NCI-H82 treated with DMSO at 0.1 percent for 48 hours (cell line): ENCODE data around the gene DDX51.
"Not testable (repeated sequence)": the region's sequence is repeated elsewhere in the genome, so short reads cannot be mapped to it uniquely, and the experiment has no call there.

Experiments used
- DNase-seq: peaks from one replicate; lab custom pipeline; 2025; ENCODE audit not compliant: unreplicated experiment; lab: John Stamatoyannopoulos, UW

Gene DDX51

DNA sequence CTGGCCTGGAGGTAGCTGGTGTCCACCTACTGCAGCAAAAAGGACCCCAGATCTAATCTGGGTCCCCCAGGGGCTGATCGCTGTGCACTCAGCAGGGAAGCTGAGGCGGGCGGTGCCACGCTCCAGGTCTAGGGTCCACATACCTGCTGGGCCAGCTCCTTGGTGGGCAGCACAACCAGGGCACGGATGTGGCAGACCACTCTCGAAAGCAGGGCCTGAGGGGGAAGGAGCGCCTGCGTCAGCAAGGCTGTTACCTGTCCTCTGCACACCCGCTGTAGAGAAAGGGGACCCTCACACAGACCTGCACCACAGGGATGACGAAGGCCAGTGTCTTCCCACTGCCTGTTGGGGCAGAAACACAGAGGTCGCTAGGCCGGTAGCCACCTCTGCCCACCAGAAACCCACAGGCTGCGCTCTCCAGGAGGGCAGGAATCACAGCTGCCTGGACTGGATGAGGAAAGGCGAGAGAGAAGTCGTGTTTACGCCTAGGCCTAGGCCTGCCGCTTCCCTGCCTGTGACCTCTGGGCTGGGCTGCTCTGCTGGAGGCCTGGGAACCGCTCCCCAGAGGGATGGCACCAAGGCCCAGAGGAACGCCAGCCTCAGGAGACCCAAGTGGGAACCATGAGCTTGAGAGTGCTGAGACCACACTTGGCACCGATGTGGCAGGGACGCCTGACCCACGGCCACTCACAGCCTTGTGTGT is 2.0 kb downstream of the DDX51 start:
- no peak for DNase-seq

DNA sequence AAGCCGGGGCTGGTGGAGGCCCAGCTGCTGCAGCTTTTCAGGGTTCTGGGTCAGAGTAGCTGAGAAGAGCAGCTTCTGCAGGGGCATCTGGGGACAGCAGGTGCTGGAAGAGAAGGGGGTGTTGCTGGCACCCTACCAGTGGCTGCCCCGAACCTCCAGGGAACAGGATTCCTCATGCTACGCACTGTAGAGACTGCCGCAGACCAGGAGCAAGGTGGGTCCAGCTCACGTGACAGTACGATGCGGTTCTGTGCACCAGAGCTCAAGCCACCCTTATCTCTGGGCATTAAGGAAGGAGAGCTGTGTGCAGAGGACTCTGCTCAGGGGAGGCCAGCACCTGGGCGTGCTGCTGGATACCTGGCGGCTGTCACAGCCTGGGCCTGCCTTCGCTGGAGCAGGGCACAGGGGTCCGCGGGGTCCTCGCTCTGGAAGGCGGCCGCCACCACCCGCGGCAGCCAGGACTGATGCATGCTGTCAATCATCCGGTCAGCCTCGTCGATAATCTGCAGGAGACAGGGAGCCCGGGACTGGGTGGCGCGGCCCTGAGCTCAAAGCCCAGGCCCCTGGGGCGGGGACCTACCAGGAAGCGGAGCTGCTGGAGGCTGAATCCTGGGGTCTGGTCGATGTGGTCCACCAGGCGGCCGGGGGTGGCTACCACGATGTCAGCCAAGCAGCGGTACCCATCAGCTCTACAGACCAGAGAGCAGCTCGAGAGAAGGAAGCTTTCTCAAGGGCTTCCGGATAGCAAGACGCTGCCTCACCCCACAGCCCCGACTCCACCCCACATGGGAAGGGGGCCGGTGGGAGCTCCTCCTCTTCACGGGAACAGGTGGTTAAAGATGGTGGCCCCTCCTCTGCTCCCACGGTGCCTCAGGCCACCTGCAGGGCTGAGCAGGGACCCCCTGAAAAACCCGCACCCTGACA is 2.9 kb downstream of the DDX51 start:
- no peak for DNase-seq

DNA sequence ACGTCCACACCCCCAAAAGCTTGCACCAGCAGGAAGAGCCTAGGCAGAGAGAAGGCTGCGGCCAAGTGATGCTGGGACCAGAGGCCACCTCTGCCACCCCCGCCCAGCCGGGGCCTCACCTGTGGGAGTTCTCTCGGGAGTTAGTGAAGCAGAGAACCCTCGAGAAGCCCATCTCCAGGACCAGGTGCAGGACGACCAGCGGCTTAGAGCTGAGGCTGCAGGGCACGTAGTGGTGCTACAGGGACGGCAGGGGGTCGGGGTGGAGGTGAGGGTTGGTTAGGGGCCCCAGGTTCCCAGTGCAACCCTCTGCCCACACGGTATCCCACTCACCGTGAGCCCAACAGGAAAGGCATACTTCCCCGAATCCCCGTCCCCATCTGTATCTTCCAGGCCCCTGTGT is 3.6 kb downstream of the DDX51 start:
- no peak for DNase-seq

DNA sequence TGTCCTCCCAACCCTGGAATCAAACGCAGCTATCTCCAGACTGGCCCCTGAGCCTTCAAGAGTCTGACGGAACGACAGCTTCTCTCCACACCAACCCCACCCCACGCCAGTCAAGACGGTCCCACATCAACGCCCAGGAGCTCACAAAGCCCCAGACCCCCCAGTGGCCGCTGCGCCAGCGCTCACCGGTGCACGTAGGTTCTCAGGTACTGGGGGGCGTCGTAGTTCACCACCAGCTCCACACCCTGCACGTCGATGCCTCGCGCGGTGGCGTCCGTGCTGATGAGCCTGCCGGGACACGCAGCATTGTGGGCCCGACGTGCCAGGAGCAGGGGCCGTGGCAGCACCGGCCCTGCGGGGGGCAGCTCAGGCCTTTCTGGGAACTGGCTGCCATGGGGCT is 4.2 kb downstream of the DDX51 start:
- no peak for DNase-seq

DNA sequence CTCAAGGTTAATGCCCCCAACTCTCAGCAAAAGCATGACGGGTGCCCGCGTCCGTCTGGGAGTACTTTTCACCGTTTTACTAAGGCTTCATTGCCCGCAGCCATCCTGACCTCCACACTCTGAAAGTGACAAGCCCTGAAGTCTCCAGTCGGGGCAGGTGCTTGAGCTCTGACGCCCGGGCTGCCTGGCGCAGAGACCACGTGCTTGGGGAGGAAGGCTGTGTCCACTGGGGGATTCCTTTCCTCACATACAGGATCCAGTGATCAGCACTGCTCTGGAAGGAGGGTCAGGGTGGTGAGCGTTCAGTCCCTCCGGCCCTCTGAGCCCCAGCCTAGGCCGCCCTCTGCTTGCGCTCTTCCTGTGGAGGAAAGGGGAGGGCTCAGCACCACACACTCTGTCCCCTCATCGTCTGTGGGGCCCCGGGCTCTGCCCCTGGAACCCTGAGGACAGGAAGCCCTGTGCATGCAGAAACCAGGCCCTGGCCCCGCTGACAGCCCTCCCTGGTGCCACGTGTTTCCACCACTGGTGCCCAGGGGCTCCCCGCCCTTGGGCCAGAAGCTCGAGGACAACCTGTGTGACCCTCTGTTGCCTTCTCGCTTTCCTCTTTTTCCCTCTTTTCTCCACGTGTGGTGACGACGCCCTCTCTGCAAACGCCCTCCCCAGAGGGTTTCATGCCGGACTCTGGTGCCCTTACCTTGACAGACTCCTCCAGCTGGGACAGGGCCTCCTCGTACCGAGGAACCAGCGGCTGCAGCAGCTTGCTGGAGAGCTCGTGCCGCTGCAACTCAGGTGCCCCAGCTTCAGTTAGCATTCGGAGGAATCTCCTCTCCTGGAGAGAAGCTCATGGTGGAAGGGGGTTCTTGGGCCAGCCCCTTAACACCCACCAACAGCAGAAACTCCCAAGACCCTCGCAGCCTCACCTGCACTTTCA is 4.9 kb downstream of the DDX51 start:
- no peak for DNase-seq

DNA sequence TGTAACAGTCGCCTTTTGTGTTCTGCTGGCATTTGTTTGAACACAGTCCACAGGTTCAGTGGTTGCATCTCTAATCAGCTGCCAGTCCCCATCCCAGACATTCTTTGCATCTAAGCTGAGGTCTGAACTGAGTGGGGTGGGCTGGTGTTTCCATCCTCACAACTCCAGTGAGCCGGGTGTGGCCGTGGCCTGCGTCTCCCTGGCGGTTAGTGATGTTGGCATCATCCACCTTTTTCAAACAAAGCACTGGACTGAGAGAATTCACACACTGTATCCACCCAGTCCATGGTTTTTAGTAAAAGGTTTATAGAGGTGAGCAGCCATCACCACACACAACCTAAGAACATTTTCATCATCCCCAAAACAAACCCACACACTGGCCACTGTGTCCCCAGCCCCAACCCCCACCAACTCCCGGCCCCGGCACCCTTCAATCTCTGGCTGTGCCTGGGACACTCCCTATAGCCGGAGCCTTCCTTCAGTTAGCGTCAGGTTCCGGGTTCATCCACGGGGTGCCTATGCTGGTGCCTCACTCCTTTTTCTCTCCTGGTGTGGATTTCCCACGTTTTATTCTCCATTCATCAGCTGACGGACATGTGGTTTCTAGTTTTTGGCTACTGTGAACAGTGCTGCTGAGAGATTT is 6.5 kb downstream of the DDX51 start:
- no peak for DNase-seq

DNA sequence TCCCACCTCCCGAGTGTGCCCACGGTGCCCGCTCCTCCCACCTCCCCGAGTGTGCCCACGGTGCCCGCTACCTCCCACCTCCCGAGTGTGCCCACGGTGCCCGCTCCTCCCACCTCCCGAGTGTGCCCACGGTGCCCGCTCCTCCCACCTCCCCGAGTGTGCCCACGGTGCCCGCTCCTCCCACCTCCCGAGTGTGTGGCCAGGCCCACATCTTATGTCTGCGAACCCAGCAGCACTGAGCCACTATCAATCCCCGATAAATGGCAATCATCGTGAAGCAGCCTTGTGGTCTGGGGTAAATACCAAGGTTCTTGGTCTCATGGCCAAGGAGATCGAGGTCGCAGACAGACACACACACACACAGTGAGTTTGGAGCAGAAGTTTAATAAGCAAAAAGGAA is 7.9 kb downstream of the DDX51 start:
- DNase-seq = not testable (repeated sequence)

DNA sequence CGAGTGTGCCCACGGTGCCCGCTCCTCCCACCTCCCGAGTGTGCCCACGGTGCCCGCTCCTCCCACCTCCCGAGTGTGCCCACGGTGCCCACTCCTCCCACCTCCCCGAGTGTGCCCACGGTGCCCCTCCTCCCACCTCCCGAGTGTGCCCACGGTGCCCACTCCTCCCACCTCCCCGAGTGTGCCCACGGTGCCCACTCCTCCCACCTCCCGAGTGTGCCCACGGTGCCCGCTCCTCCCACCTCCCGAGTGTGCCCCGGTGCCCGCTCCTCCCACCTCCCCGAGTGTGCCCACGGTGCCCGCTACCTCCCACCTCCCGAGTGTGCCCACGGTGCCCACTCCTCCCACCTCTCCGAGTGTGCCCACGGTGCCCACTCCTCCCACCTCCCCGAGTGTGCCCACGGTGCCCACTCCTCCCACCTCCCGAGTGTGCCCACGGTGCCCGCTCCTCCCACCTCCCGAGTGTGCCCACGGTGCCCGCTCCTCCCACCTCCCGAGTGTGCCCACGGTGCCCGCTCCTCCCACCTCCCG is 9.4 kb downstream of the DDX51 start:
- not testable (repeated sequence) for DNase-seq

DNA sequence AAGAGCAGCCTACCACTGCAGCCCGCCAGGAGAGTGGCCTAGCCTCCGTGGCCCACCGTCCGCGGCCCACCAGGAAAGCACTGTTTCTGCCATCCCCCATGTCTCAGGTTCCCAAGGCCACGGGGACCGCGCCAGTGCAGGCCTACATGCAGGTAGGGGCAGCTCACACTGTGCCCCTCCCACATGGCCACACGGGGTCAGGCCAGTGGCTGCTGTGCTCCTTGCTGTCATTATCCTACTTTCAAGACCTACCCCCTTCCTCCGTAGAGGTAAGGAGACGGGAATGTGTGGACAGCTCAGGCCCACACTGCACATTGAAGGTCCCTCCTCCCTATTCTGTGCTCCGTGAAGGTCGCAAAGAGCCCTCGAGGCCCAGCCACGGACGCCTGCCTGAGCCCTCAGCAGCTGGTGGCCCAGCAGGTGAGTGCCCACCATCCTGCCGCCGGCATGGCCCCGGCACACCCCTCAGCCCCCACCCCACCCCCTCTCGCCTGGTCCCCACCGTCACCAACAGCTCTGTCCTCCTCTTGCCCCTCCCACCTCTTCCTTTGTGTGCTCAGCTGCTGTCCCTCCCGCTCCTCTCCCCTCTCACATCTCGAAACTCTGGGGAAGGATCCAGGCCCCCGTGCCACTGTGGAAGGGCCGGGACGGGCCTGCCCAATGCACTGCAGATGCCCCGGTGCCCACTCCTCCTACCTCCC is 10.0 kb downstream of the DDX51 start:
- DNase-seq = no peak

DNA sequence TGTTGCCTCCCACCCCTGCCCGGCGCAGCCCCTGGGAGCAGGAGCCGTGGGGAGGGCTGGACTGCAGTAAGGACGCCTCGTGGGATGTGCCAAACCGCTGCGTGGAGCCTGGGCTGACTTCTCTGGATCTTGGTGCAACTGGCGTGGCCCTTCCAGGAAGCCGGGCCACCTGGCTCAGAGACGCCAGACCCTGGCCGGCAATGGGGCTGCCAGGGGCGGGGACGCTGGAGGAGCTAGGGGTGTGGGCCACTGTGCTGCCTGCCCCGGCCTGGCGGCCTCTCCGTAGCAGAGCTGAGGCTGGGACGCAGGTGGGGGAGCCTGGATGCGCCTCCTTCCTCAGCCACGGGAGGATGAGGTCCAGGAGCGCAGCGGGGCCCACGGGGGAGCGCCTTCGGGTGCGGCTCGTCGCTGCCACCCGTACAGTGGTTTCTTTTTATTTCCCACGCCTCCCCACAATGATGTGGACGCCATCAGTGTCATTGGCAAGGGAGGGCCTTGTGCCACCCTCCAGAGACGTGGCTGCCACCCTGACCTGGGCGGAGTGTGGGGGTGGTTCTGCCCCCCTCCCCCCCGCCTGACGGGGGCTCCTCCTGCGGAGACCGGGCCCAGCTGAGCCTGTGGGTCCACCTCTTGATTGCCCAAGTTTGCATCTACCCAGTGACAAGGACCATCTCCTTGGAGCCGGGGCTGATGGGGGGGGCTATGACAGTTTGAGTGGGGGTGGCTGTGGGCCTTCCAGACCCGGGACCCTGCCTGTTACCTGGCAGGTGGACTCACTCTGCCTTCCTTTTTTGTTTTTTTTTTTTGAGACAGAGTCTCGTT is 11.3 kb downstream of the DDX51 start:
- DNase-seq = no peak

DNA sequence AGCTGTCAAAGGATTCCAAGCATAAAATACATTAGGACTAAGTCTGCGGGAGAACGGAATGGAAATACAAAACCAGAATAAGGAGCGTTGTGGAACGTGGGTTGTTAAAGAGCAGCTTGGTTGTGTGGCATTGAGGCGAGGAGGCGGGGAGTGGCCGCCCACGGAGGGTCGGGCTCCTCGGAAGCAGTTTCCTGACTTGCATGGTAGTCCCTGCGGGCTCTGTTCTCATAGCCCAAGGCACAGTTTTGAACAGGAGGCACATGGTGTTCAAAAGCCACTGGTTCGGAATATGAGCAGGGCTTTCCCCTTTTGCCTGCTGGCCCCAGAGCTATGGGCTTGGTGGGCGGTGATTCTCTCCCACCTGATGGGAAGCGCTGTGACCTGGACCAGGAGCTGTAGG is 12.2 kb downstream of the DDX51 start:
- DNase-seq = no peak

DNA sequence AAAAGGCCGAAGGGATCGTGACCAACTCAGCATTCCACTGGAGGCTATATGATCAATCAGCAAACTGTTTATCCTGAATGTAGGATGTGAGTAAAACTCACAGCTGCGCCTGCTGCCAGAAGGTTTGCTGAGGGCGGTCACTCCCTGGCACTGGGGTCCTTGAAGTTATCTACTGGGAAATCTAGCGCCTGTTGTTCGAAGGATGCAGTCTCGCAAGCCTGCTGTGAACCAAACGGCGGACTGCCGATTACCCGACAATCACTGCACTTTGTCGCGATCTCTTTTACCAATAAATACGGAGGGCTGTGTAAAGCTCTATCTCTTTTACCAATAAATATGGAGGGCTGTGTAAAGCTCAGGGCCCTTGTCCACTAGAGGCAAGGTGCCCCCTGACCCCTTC is 12.9 kb downstream of the DDX51 start:
- no peak for DNase-seq

DNA sequence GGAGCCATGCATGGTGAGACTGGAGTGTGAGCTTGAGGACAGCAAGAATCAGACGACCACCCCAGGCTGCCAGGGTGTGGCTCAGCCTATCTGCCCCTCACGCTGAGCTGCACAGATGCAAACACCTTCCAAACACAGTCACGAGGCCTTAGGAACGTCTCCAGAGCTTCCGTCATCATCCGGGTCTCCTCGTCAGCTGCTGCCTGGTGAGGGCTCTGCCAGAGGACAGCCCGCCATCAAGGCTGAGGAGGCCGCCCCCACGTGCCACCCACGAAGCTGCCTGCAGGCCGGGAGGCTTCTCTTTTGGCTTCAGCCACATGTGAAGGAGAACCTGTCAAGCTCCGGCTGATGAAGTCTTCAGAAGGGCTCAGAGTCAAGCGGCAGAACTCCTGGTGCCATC is 13.4 kb downstream of the DDX51 start:
- no peak for DNase-seq

DNA sequence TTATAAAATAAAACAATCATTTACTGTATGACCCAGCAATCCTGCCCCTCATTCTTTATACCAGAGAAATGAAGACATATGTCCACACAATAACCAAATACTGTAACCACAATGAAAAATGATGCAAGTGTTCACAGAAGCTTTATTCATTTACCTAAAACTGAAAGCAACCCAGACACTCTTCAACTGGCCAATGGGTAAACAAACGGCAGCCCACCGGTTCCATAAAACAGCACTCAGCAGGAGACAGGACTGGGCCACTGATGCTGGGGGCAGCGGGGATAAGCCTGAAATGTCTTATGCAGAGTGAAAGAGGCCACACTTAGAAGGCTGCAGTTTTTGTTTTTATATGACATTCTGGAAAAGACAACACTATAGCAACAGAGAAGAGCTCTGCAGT is 15.1 kb downstream of the DDX51 start:
- no peak for DNase-seq

DNA sequence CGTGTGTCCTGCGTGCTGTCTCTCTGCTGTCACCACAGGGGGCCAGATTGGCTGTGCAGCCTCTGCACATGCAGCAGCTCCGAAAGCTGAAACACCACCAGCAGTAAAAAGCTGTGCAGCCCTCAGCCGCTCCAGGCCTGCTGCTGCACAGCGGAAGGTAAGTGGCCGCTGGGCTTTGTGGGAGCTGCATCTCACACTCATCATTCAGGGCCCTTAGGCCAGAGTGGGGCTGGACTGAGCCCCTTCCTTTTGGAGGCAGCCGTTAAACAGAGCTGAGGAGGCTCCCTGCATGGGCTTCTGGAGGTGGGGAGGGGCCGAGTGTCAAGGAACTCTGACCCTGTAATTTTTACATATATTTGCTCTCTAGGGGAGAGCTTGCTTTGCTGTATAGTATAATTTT is 17.1 kb downstream of the DDX51 start:
- DNase-seq = no peak

DNA sequence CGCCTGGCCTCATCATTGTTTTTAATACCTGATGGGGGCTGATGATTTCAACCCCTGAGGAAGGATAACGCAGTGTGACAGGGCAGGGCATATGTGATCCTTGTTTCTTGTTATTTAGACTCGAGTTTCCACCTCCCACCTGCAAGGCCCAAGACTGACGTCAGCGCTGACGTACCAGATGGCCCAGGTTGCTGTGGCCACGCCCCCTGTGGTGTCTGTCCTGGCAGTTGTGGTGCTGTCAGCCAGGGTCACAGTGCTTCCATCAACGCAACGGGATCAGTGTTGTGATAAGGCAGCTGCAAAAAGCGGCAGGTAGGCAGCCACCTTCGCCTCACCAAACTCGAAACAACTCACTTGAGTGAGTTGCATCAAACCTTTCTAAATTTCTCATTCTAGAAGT is 18.4 kb downstream of the DDX51 start:
- no peak for DNase-seq

DNA sequence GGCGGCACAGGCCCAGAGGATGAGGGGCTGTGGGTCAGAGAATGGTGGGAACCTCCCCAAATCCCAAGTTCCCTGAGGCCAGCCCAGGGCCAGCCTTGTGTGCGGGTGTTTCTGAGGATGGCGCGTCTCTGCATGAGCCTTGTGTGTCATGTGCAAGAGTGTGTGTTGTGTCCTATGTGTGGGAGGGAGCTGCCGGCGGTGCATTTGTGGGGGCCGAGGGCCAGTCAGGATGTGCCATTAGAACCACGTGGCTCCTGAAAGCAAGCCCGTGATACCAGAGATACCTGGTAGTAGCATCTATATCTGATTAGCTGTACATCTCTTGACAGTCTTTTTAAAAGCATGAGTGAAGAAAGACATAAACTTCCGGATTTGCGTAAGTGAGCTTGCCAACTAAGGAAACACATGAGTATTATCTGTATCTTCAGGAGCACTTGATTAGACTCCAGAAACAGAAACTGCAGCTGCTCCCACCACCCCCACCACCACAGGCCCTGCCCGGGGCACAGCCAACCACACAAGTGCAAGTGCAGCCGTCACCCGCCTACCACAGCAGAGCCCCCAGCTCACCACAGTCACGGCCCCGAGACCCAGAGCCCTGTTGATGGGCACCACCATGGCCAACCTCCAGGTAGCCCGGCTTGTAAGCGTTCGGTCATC is 19.2 kb downstream of the DDX51 start:
- no peak for DNase-seq

DNA sequence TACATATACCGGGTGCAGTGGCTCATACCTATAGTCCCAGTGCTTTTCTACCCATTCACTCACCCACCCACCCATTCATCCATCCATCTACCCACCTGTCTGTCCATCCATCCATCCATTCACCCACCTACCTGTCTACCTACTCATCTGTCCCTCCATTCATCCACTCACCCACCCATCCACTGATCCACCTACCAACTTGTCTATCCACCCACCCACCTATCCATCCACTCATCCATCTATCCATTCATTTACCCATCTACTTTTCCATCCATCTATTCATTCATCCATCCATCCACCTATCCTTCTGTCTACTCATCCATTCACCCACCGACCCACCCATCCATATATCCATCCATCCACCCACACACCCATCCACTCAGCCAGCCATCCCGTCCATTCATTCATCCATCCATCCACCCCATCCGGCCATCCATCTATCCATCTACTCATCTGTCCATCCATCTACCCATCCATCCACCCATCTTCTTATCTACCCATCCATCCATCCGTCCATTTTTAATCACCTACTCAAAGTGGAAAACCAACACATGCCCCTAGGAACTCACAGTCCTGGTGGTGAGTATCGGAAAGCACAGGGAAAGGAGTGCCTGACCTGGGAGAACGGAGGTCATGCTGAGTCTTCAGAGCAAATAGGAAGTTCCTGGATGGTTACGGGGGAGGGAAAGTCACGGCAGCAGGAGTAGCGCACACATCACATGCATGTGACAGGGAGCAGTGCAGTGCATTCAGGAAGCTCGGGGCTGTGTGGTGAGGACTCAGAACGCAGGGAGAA is 20.0 kb downstream of the DDX51 start:
- DNase-seq = no peak
